ENCODE data around the gene PAPPA.

The PAPPA gene

GRCh38 chr9:116262448-116262847 lies 108.9 kb downstream of the PAPPA start:
- H3K4me1 ChIP-seq (ENCODE audit: control insufficient read depth, insufficient read depth, low read length) = peaks cover 2% of the 10 kb centered on the region; the same call in 1 of the 2 replicates
- no peaks in the 10 kb centered on the region for H3K36me3 ChIP-seq (ENCODE audit: control insufficient read depth in 2 of 2, insufficient read depth in 1 of 2, low read length in 2 of 2)
- H3K9me3 ChIP-seq (ENCODE audit: control insufficient read depth, insufficient read depth, low read depth, low read length) = no peaks in the 10 kb centered on the region
- ChIA-PET POLR2A (interaction anchor here (0.6 to 0.8 kb wide), 2 partner anchors 15 to 29 kb away, joined by 3 read pairs; no protein-coding TSS in a partner anchor), CTCF (no interaction called here)
- TF ChIP-seq ZBTB26 (tag by site-specific recombination; optimal IDR thresholded peaks at IDR 0.05) (no peak), RBAK (tag by site-specific recombination; IDR thresholded peaks at IDR 0.05) (no peak), ZNF266 (tag by site-specific recombination; IDR thresholded peaks at IDR 0.05; ENCODE audit: low read depth) (no peak), ZFP3 (tag by site-specific recombination; IDR thresholded peaks at IDR 0.05; ENCODE audit: low read depth) (no peak), ZNF114 (tag by site-specific recombination; IDR thresholded peaks at IDR 0.05) (no peak), PRDM2 (tag by site-specific recombination; IDR thresholded peaks at IDR 0.05; ENCODE audit: borderline replicate concordance) (no peak), BCL11B (tag by site-specific recombination; IDR thresholded peaks at IDR 0.05; ENCODE audit: low read depth) (no peak), ZNF776 (tag by site-specific recombination; IDR thresholded peaks at IDR 0.05; ENCODE audit: borderline replicate concordance) (no peak)
- H3K4me3 ChIP-seq (ENCODE audit: low read depth, low read length) = no peak overlapping the region
- no peak overlapping the region for H3K27ac ChIP-seq (ENCODE audit: extremely low read depth, low read depth, low read length)

- Histone ChIP-seq H3K36me3 (ENCODE audit: control insufficient read depth in 2 of 2, insufficient read depth in 1 of 2, low read length in 2 of 2) (no peaks in the 10 kb centered on the region), H3K4me3 (ENCODE audit: low read depth, low read length) (no peak overlapping the region), H3K4me1 (ENCODE audit: control insufficient read depth, insufficient read depth, low read length) (peaks cover 4% of the 10 kb centered on the region; the same call in 1 of the 2 replicates), H3K27ac (ENCODE audit: extremely low read depth, low read depth, low read length) (no peak overlapping the region), H3K9me3 (ENCODE audit: control insufficient read depth, insufficient read depth, low read depth, low read length) (no peaks in the 10 kb centered on the region)
- POLR2A ChIA-PET = no interaction called here
- CTCF ChIA-PET = no interaction called here
- TF ChIP-seq ZNF18 (tag by site-specific recombination; IDR thresholded peaks at IDR 0.05) (no peak), ZFP41 (tag by site-specific recombination; IDR thresholded peaks at IDR 0.05; ENCODE audit: borderline replicate concordance) (no peak), ZNF350 (tag by site-specific recombination; IDR thresholded peaks at IDR 0.05) (no peak), PATZ1 (tag by site-specific recombination; IDR thresholded peaks at IDR 0.05) (no peak), ZBTB21 (tag by site-specific recombination; IDR thresholded peaks at IDR 0.05) (no peak), ZNF169 (tag by site-specific recombination; IDR thresholded peaks at IDR 0.05) (no peak), ZNF354C (tag by site-specific recombination; IDR thresholded peaks at IDR 0.05; ENCODE audit: borderline replicate concordance, low read depth) (no peak), MYNN (tag by site-specific recombination; IDR thresholded peaks at IDR 0.05; ENCODE audit: borderline replicate concordance) (no peak), ZNF223 (tag by site-specific recombination; IDR thresholded peaks at IDR 0.05) (no peak), ZNF341 (tag by site-specific recombination; IDR thresholded peaks at IDR 0.05; ENCODE audit: low read depth) (no peak), ZNF239 (tag by site-specific recombination; IDR thresholded peaks at IDR 0.05) (no peak)
These were observed 110.8 kb downstream of the PAPPA start for GRCh38 chr9:116264361-116264760.

All from HEK293 (cell line).